Limb (tissue), 2 donors: Measurements from ENCODE around the gene RPL36A.

ENCODE experiments used
- DNase-seq, 2 donors: peaks; one replicate each; pipeline ENCODE4 v3.0.0-alpha.2; 2016; ENCODE audit errors: extremely low spot score in 2 of 2

RPL36A gene

GRCh38 chrX:101391831-101392230 is 1.0 kb downstream of the RPL36A start:
- DNase-seq = no peak

DNA sequence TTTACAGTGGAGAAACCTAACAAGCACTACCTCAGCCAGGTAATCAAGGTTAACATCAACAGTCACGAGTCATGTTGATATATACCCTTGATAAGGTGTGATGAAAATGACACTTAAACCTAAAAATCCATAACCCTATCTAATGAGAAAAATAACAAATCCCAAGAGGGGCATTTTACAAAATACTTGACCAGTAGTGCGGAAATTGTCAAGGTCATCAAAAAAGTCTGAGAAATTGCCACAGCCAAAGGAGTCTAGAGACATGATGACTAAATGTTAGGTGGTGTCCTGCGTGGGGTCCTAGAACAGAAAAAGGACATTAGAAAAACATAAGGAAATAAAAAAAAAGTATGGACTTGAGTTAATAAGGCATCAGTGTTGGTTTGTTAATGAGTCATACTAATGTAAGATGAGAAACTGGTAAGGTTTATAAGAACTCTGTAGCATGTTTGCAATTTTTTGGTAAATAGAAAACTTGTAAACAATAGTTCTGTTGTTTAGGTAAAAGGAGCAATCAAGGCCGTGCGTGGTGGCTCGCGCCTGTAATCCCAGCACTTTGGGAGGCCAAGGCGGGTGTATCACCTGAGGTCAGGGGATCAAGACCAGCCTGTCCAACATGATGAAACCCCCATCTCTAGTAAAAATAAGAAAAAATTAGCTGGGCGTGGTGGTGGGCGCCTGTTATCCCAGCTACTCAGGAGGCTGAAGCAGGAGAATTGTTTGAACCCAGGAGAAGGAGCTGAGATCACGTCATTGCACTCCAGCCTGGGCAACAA is 2.9 kb downstream of the RPL36A start:
- no peak for DNase-seq

GRCh38 chrX:101394372-101394771 is 3.6 kb downstream of the RPL36A start:
- DNase-seq = no peak

DNA sequence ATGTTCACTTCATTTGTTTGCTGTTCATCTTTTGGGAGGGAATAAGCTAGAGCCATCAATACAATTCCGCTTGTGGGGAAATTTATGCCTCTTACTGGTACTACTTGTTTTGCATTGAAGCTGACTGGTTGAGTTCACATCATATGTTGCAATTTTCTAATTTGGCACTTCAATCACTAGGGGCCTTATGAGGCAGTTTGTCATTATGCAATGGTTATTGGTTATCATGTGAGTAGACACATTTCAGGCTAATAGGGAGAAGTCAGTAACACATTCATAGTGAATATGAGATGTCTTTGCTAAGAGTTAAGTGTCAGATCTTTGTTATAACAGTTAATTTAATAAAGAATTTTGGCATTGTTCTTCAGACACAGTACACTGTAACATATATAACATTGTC is 5.0 kb downstream of the RPL36A start:
- DNase-seq = no peak

DNA sequence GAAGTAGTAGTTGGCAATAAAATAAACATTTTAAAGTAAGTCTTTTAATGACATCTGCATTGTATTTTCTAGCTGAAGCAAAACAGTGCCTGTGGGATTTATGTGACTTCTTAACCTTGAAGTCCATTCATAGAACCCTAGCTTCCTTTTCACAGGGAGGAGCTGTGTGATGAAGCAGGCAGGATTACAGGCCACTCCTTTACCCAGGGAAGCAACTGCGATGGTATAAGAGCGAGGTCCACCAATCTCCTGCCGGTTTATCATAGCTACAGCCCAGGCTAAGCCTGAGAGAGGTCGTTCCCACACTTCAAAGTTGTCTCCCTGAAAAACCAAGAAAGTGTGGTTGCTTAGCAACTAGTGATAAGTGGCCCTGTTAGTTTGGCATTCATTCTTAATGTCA is 7.0 kb downstream of the RPL36A start:
- no peak for DNase-seq

GRCh38 chrX:101398694-101399093 is 7.9 kb downstream of the RPL36A start:
- DNase-seq = no peak

DNA sequence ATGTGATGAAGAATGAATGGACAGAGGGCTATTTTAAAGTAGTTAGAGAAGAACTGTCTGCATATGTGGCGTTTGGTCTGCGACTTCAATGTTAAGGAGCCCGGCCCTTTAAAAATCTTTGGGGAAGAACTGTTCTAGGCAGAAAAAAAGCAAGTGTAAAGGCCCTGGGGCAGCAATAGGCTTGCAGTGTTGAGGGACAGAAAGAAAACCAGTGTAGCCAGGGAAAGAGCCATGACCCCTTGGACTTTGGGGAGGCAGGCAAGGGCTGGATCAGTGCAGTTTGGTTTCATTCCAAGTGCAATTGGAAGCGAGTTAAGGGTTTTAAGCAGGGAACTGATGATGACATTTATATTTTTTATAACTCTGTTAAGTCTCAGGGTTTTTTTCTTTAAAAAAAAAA is 9.0 kb downstream of the RPL36A start:
- DNase-seq = no peak

DNA sequence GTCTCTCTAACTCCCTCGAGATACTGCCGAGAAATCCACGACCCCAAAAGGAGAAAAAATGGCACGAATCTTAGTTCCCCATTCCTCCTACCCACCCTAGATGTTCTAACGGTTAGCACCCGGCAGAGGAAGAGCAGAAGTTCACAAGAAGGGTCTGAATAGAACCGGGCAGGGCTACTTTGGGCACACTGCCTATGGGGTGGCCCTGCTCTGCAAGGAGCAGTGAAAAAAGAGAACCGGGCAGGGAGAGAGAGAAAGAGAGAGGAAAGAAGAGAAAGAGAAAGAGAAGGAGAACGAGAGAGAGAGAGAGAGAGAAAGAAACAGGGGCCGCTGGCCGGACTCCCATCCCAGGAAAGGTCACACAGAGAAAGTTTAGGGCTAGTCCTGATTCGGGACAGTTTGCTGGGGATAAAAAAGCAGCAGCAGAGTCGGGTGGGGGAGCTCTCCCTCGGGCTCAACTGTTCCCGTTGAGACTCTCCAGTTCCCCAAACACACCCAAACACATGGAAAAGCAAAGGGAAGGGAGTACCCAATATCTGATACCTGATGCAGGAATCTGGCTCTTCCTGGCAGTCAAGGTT is 16.4 kb downstream of the RPL36A start:
- DNase-seq = no peak

DNA sequence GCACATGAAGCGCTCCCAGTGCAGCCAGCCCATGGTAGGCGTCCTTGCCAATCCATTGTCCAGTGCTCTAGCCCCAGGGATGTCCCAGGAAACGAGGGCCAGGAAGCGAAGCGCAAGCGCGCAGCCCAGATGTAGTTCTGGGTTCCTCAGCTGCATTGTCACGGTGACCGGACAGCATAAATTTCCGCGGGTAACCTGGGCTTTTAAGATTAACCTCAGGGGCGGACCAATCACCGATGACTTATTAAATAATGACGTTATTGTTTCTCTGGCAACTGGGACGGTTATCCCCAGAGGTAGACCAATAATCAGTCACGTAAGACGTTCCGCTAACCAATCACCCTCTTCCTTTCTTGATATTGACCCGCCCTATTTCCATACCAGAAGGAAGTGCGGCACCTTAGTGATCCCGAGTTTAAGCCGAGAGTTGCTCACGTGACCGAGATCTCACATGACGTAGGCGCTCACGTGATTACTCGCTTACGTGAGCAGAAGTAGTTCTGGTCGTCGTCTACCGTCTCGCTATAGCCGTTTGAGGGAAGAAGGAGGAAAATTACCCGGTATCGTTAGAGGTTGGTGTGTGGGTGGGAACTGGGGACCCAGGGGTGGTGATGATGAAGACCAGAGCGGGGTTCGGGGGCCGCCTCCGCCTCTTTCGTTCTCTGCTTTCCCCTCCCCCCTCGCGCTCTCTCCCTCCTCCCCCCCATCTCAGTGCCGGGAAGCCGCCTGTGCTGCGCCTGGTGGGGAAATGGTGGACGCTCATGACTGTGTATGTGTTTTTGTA is 17.1 kb downstream of the RPL36A start, which contains the start of the genes GLA and HNRNPH2:
Gene GLA (minus strand): TSS at position 178 of the 784 bp plus-strand sequence. CDS start 22 bp downstream, at position 156.
Gene HNRNPH2 (plus strand): TSS at position 475 of the 784 bp plus-strand sequence. CDS start 3,767 bp downstream, outside the sequence.
- DNase-seq = peak; percentile 87 to 95

DNA sequence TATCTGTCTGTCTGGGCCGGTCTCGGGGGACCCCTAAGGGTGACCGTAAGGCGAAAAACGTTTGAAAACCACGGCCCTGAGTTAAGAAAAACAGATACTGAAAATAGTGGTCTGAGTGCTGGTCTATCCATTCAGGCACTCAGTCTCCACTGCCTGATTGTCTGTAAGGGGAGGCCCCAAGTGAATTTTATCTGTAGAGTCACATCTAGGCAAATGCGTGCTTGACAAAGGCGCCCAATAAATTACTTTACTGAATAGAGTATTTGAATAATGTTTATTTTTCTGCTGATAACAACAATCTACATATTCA is 17.7 kb downstream of the RPL36A start:
- no peak for DNase-seq

DNA sequence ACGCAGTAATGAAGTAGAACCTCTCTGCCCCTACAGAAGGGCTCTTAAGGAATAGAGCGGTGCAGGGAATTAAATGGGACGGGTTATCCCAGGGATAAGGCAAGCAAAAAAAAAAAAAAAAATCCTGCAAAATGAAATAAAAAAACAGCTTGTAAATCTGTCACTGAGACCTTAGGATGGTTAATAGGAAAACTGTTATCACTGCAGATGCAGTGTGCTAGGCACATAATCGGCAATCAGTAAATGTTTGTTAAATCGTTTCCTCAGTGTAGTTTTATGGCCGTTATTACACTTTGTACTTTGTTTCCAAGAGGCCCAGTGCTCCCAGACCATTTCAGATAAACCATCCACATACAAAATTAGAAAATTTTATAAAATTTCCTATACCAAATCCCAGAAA is 18.2 kb downstream of the RPL36A start:
- DNase-seq = no peak

- no peak for DNase-seq
These were observed 19.6 kb downstream of the RPL36A start for GRCh38 chrX:101410461-101410860.

DNA sequence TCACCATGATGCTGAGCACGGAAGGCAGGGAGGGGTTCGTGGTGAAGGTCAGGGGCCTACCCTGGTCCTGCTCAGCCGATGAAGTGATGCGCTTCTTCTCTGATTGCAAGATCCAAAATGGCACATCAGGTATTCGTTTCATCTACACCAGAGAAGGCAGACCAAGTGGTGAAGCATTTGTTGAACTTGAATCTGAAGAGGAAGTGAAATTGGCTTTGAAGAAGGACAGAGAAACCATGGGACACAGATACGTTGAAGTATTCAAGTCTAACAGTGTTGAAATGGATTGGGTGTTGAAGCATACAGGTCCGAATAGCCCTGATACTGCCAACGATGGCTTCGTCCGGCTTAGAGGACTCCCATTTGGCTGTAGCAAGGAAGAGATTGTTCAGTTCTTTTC is 21.2 kb downstream of the RPL36A start:
- DNase-seq = no peak

DNA sequence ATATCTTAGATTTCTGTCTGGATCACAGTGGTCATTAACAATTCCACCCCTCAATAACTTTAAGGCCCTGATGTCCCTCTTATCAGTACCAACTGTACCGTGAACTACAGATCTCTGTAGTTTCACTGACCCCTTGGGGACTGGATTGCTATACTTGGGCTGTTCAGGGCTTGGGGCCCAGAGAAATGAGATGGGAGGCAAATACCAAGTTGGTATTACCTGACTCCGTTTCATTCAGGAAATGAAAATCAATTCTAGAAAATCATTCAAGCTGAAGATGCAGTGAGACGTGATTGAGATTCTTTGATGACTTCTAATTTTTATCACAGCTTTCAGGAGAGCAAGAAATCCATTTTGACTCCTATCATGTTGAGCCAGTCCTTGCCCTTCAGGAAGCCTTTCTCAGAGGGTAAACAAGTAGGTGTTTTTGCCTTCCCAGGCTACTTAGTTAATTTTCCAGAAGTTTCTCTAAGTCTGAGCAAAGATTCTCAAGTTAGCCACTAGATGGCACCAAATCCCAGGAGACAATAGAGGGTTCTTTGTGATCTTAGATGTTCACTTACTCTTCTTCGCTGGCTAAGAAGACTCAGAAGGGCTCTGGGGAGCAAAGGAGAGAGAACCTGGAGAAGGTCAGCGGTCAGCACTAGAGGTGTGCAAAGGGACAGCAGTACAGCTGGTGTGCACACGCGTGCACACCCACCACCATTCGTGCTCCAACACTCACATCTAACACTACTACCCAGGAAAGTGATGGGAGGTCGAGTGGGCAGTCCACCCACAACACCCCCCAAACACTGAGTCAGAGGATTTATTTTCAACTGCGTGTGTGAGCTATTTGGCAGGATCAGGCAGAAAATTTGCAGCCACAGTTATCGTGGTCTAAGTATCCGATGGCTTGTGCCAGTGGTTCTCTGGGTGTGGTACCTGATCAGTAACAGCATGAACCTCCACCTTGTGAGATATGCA is 24.7 kb downstream of the RPL36A start:
- peak in 1 of 2 donors; percentile 62 for DNase-seq

GRCh38 chrX:101416691-101417090 is 25.9 kb downstream of the RPL36A start:
- no peak for DNase-seq

GRCh38 chrX:101417190-101417589 is 26.4 kb downstream of the RPL36A start:
- no peak for DNase-seq

DNA sequence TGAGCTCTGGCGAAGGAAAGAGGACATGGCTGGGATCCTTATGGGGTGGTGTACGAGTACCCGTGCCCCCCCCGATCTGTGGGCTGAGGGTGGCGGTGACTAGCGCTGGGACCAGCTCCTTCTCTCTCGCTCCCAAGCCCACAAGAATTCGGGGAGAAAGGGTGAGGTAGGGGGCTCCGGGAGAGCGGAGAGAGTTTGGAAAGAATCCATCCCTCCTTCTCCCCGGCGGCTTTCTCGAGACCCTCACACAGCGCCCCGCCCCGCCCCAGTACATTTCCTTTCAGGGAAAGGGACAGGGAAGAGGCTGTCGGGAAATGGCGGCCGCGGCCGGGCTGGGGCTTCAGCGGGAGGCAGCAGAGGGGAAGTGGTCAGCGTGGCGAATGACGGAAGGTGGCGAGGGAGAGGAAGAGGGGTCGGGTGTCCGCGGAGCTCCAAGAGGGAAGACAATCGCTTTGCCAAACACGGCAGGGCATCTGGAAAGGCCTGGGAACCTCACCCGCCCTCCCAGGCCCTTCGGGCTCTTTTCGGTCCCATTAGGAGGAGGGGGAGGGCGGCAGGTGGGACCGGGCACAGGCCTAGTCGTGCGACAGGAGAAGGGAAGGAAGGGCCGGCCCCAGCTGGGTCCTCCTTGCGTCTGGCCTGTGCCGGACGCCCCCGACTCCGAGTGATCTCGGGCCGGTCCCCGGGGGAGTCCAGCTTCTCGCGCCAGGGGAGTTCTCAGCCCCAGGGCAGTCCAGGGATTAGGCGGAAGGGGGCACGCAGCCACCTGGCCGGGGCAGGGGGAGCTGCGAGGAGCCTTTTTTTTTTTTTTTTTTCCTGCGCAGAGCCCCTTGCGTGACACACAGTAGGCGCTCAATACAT is 27.4 kb downstream of the RPL36A start:
- peak; percentile 40 to 86 for DNase-seq

DNA sequence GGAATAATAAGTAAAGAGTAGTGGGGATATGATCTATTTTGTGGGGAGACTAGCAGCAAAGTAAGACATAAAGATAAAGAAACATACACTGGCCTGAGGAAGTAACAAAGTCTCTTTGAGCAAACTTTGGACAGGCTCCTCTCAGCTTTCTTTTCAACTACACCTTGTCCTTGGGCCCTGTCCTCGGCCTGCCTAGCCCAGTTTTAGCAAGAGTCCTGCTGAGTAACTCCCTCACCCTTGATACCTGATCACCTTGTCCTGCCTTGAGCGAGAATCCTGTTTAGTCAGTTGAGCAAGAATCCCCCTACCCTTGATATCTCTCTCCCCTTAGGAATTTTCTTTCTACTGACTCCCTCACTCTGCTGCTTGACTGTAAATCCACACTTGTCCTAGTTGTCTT is 28.7 kb downstream of the RPL36A start:
- DNase-seq = no peak

DNA sequence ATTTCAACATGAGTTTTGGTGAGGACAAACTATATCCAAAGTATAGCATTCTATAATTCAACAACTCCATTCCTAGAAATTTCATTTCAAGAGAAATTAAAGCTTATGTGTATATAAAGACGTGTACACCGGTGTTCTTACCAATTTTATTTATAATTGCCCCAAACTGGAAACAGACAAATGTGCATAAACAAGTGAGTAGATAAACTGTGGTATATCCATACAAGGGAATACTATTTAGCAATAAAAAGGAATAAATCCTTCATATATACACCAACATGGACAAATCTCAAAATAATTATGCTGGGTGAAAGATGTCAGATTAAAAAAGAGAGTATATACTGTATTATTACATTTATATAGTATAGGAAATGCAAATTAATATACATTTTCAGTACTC is 37.1 kb downstream of the RPL36A start:
- no peak for DNase-seq

DNA sequence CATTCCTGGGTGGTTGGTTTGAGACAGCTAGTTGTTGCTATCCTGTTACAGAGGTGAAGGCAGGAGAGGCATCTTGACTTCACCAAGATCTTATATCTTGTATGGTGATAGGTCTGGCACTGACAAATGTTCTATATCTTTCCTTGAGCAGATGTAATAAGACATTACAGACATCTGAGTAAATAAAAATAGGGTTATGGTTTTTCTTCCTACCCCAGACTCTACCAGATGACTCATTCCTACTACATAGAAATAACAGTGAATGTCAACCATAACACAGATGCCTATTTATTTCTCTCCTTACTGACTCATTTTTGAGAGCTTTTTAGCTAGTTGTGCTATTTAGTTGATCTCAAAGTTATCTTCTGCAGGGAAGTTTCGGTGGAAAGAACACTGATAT is 39.1 kb downstream of the RPL36A start:
- no peak for DNase-seq
